Mammary microvascular endothelial cell (primary cell): ENCODE results near the gene CENPVL2. TPM values are rescaled to one million over a fixed set of nuclear protein-coding genes. Genes with fewer than 3 reads are reported as not detected.

Source experiments
- total RNA-seq: library from RNA; depleted of rRNA; stranded (reverse); fragments of >200 nt; gene quantifications from 2 replicates; pipeline ENCODE4 v1.2.3, GENCODE V29; 2015

The CENPVL2 gene
- not detected in 2 replicates for total RNA-seq

DNA sequence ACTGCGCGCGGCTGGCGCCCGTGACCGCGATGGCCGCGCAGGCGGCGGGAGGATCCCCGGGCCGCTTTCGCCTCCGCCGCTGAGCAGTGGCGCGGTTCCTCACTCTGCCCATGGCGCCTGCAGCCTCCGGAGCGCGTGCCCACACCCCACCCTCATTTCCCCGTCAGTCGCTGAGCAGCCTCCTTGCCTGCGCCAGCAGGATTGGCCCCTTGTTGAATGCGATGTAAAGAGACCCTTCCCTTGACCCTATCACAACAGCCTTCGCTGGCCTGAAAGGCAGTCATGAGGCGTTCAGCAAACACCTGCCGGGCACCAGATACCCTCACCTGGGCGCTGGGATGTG is at the start of gene CENPVL2:
TSS of gene CENPVL2 (minus strand) at position 112 of the 343 bp plus-strand sequence. CDS start at position 112, 0 bp downstream.

GRCh38 chrX:51710277-51711164 is 27.9 kb upstream of the CENPVL2 start, which contains the start of gene CENPVL1:
Gene CENPVL1, plus strand, starts transcription at chrX:51710512. Its CDS starts 0 bp downstream, at chrX:51710512.

Other genes with a start within 250 kb of the CENPVL2 start
- gene NUDT11, start 186.2 kb downstream of the CENPVL2 start, total RNA-seq: 0.59 and 1.1 TPM in 2 replicates
- not detected in 2 replicates for gene CENPVL3, start 63.9 kb downstream of the CENPVL2 start, total RNA-seq
- gene CENPVL1, start 27.7 kb upstream of the CENPVL2 start, total RNA-seq: not detected in 2 replicates
- gene GSPT2, start 60.6 kb upstream of the CENPVL2 start, total RNA-seq: 3.4 and 3.5 TPM in 2 replicates
- 77.5 and 83.8 TPM in 2 replicates for gene MAGED1, start 210.8 kb upstream of the CENPVL2 start, total RNA-seq